A549 (cell line): ENCODE data around the gene DPEP3. TPM values are rescaled to one million over a fixed set of nuclear protein-coding genes. Genes with fewer than 3 reads are reported as not detected.

ENCODE experiments used
- ATAC-seq, 2 experiments: fragments of 200-7000 bp in 1 of 2; fragments of >200 bp in 1 of 2; cut with Nextera tagmentation in 1 of 2; cut with Tn5 transposase in 1 of 2; 3 replicates each; pipeline versions ENCODE4 v1.8.0 to v1.9.1; 2018 to 2020; ENCODE audit warnings: mild to moderate bottlenecking in 1 of 2, moderate library complexity in 1 of 2
- CTCF ChIA-PET: fragments of 300-600 bp; sonication (Branson Sonifier 250); formaldehyde crosslinking; extraction: SDS; loops from one replicate; lab custom pipeline; 2021; ENCODE audit warnings: antibody characterized with exemption, inconsistent platforms; lab: Yijun Ruan, JAX
- POLR2A ChIA-PET: fragments of 350-600 bp; formaldehyde crosslinking; extraction: SDS; loops from one replicate; lab custom pipeline; 2021; ENCODE audit warnings: antibody characterized with exemption, inconsistent platforms; lab: Yijun Ruan, JAX
- DNase-seq, 2 experiments: peaks; one replicate each; pipeline versions ENCODE4 v3.0.0 to v3.0.0-alpha.2; 2011 to 2016; ENCODE audit warnings: low read depth in 1 of 2, low spot score in 1 of 2
- FAIRE-seq: peaks from 2 replicates; lab custom pipeline; 2011; peaks lifted over from hg19 to GRCh38; lab: Jason Lieb, UNC
- H3K27ac ChIP-seq, 2 experiments: fragments of >200 bp; sonication (Bioruptor Twin); formaldehyde crosslinking; 3 replicates each; pipeline ENCODE4 v1.5.1; 2016 to 2017
- H3K4me1 ChIP-seq: fragments of >200 bp; sonication (Bioruptor Twin); formaldehyde crosslinking; 3 replicates; pipeline ENCODE4 v1.6.1; 2016
- H3K4me2 ChIP-seq: fragments of >200 bp; sonication (Bioruptor Twin); formaldehyde crosslinking; 3 replicates; pipeline ENCODE4 v1.6.1; 2016
- H3K4me3 ChIP-seq: fragments of >200 bp; sonication (Bioruptor Twin); formaldehyde crosslinking; 3 replicates; pipeline ENCODE4 v1.5.1; 2016
- H3K9me3 ChIP-seq: fragments of >200 bp; sonication (Bioruptor Twin); formaldehyde crosslinking; 3 replicates; pipeline ENCODE4 v1.6.1; 2016
- BHLHE40 ChIP-seq: IDR thresholded peaks from 2 replicates; pipeline ENCODE4 v1.6.1; 2012; ENCODE audit warnings: low read depth, low read length, inconsistent platforms
- CHD4 ChIP-seq: fragments of 200-600 bp; sonication (generic); IDR thresholded peaks from 2 replicates; pipeline ENCODE4 v1.6.1; 2016; ENCODE audit warnings: antibody characterized with exemption, mild to moderate bottlenecking, borderline replicate concordance
- EHF ChIP-seq: fragments of 250-450 bp; sonication (Bioruptor Pico); IDR thresholded peaks from 2 replicates; pipeline ENCODE4 v1.5.0; 2020; ENCODE audit warnings: mild to moderate bottlenecking
- HEYL ChIP-seq: fragments of 250-450 bp; sonication (Bioruptor Pico); IDR thresholded peaks from 2 replicates; pipeline ENCODE4 v1.8.0; 2021; ENCODE audit warnings: mild to moderate bottlenecking, moderate library complexity
- JUNB ChIP-seq: fragments of >200 bp; sonication (Bioruptor Twin); formaldehyde crosslinking; IDR thresholded peaks from 2 replicates; pipeline ENCODE4 v1.6.1; 2016
- KDM1A ChIP-seq: fragments of 200-600 bp; sonication (generic); IDR thresholded peaks from 2 replicates; pipeline ENCODE4 v1.6.1; 2016; ENCODE audit warnings: low read depth, mild to moderate bottlenecking
- MAZ ChIP-seq: fragments of 150-350 bp; IDR thresholded peaks from 2 replicates; pipeline ENCODE4 v1.6.1; 2014; ENCODE audit warnings: antibody characterized with exemption, low read depth, low read length, borderline replicate concordance
- MYC ChIP-seq: IDR thresholded peaks from 2 replicates; pipeline ENCODE4 v1.6.1; 2012; ENCODE audit warnings: mild to moderate bottlenecking, inconsistent platforms, low read length, improper control_type of control experiment, borderline replicate concordance
- NPAS2 ChIP-seq: fragments of 250-450 bp; sonication (Bioruptor Pico); IDR thresholded peaks from 2 replicates; pipeline ENCODE4 v1.8.0; 2022; ENCODE audit warnings: mild to moderate bottlenecking, moderate library complexity, borderline replicate concordance
- RAD21 ChIP-seq, 2 experiments: fragments of >200 bp in 1 of 2; sonication (Bioruptor Twin) in 1 of 2; formaldehyde crosslinking in 1 of 2; IDR thresholded peaks in 1 of 2; conservative IDR thresholded peaks in 1 of 2; 2 replicates in 1 of 2; 3 replicates in 1 of 2; pipeline ENCODE4 v1.6.1; 2012 to 2018; ENCODE audit warnings: inconsistent platforms in 1 of 2
- RFX5 ChIP-seq: fragments of 450-650 bp; IDR thresholded peaks from 2 replicates; pipeline ENCODE4 v1.7.1; 2014; ENCODE audit warnings: antibody characterized with exemption, mild to moderate bottlenecking, moderate library complexity
- WGBS: methylation state at CpG from one replicate; pipeline ENCODE4 v1.1.6; 2017; ENCODE audit errors: missing lambda C conversion rate; 5-methylcytosine and 5-hydroxymethylcytosine counted together
- polyA plus RNA-seq, 4 experiments: library from polyadenylated mRNA; depleted of rRNA in 3 of 4; stranded (reverse); fragments of >200 nt; fragmentation: RNase III in 1 of 4; extraction: RNeasy Plus Mini Kit Qiagen cat#74134 plus additional on column Dnase treatment in 1 of 4; gene quantifications; 2 replicates in 3 of 4; 3 replicates in 1 of 4; pipeline ENCODE4 v1.2.3, GENCODE V29; 2011 to 2017
- TF ChIP-seq, protein P1 (sequence below): fragments of 250-450 bp; sonication (Bioruptor Pico); IDR thresholded peaks from 2 replicates; pipeline ENCODE4 v1.5.0; 2021; ENCODE audit warnings: mild to moderate bottlenecking, moderate library complexity, borderline replicate concordance
- TF ChIP-seq, protein P2 (sequence below): fragments of 450-650 bp; IDR thresholded peaks from 2 replicates; pipeline ENCODE4 v1.6.1; 2014; ENCODE audit warnings: antibody characterized with exemption
- TF ChIP-seq, protein P3 (sequence below): IDR thresholded peaks from 2 replicates; pipeline ENCODE4 v1.6.1; 2012
- TF ChIP-seq, protein P4 (sequence below): fragments of 150-350 bp; IDR thresholded peaks from 2 replicates; pipeline ENCODE4 v1.6.1; 2014; ENCODE audit warnings: low read depth, mild to moderate bottlenecking, low read length
- TF ChIP-seq, protein P5 (sequence below): fragments of >200 bp; sonication (Bioruptor Twin); formaldehyde crosslinking; IDR thresholded peaks from 3 replicates; pipeline ENCODE4 v1.5.1; 2016

The DPEP3 gene
- polyA plus RNA-seq, 2 of the 4 experiments (the other 2 are of a cell fraction) = not detected

DNA sequence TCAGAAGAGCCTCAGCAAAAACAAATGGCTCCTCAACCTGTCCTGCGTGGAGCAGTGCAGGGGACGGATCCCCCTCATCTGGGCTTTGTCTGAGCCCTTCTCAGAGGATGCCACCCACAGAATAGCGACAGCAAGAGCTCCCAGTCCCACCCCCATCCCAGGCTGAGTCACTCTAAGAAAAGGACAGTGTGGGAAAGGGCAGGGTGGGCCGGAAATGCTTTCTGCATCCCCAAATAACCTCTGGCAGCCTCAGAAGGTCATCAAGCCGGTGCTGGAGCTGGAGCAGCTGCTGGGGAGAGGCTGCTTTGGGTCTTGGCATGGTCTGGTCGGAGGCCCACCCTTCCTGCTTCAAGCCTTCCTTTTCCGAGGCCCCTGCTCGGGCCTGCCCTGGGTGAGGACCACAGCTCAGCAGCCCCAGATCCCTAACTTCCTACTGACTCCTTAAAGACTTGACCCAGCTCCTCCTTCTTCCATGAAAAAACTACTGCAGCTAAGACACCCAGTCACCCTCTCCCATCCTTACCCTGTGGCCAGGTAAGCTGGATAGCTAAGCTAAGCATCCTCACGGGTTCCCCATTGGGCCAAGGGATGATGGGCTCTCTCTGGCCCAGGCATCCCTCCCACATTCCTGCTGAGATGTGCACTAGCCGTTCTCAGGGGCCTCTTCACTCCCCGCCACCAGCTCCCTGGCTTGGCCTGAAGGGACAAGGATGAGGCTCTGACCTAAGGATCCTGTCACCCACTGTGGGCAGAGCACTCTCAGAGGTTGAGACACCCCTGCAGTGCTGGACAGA lies 20.6 kb downstream of the DPEP3 start:
- ChIA-PET CTCF (interaction anchor here (1.0 to 1.9 kb wide), 7 partner anchors 10 to 143 kb away, joined by 3 to 6 read pairs (median 4); no protein-coding TSS in a partner anchor), POLR2A (no interaction called here)
- DNase-seq = no peak
- no peak for FAIRE-seq
- Histone ChIP-seq H3K4me3 (no peak overlapping the region), H3K4me2 (no peak overlapping the region), H3K9me3 (no peaks in the 10 kb centered on the region), H3K27ac (no peak overlapping the region), H3K4me1 (no peaks in the 10 kb centered on the region)
- 86% methylated on average over 11 of the region's 11 CpGs for WGBS
- no peak for TF ChIP-seq RAD21 (conservative IDR thresholded peaks at IDR 0.05 in 1 of 2, IDR thresholded peaks at IDR 0.05 in 1 of 2)
- TF ChIP-seq, protein P1, sequence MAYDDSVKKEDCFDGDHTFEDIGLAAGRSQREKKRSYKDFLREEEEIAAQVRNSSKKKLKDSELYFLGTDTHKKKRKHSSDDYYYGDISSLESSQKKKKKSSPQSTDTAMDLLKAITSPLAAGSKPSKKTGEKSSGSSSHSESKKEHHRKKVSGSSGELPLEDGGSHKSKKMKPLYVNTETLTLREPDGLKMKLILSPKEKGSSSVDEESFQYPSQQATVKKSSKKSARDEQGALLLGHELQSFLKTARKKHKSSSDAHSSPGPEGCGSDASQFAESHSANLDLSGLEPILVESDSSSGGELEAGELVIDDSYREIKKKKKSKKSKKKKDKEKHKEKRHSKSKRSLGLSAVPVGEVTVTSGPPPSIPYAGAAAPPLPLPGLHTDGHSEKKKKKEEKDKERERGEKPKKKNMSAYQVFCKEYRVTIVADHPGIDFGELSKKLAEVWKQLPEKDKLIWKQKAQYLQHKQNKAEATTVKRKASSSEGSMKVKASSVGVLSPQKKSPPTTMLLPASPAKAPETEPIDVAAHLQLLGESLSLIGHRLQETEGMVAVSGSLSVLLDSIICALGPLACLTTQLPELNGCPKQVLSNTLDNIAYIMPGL (CRISPR knock-in tag) = no peak
- TF ChIP-seq RFX5 = no peak
- TF ChIP-seq NPAS2 (CRISPR knock-in tag) = no peak
- no peak for TF ChIP-seq MAZ
- TF ChIP-seq, protein P2, sequence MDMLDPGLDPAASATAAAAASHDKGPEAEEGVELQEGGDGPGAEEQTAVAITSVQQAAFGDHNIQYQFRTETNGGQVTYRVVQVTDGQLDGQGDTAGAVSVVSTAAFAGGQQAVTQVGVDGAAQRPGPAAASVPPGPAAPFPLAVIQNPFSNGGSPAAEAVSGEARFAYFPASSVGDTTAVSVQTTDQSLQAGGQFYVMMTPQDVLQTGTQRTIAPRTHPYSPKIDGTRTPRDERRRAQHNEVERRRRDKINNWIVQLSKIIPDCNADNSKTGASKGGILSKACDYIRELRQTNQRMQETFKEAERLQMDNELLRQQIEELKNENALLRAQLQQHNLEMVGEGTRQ = no peak
- no peak for TF ChIP-seq KDM1A
- TF ChIP-seq HEYL (CRISPR knock-in tag) = no peak
- TF ChIP-seq CHD4 = no peak
- TF ChIP-seq, protein P3, sequence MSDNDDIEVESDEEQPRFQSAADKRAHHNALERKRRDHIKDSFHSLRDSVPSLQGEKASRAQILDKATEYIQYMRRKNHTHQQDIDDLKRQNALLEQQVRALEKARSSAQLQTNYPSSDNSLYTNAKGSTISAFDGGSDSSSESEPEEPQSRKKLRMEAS = no peak
- ATAC-seq = no peak; a peak in 1 of 6 replicates

DNA sequence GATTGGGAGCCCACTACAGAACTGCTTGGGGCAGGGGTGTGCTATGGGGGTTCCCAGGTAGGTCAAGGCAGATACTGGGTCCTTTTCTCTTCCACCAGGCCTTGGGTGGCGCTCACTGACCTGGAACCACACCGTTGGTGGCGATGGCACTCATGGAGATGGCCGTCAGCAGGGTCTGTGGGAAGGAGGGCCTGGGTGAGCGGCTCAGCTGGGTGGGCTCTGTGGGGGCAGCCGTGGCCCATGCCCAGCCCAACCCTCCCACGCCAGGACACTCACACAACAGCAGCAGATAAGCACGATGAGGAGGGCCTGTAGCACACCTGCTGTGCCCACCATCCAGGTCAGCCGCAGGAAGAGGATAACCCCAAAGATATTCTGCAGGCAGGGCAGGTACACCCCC lies 22.7 kb downstream of the DPEP3 start:
- ATAC-seq = no peak
- CTCF ChIA-PET = no interaction called here
- Histone ChIP-seq H3K9me3 (no peaks in the 10 kb centered on the region), H3K4me3 (no peak overlapping the region), H3K27ac (no peak overlapping the region), H3K4me1 (no peaks in the 10 kb centered on the region), H3K4me2 (no peak overlapping the region)
- 81% methylated on average over 3 of the region's 9 CpGs for WGBS
- no peak for DNase-seq
- FAIRE-seq = no peak
- TF ChIP-seq, protein P4, sequence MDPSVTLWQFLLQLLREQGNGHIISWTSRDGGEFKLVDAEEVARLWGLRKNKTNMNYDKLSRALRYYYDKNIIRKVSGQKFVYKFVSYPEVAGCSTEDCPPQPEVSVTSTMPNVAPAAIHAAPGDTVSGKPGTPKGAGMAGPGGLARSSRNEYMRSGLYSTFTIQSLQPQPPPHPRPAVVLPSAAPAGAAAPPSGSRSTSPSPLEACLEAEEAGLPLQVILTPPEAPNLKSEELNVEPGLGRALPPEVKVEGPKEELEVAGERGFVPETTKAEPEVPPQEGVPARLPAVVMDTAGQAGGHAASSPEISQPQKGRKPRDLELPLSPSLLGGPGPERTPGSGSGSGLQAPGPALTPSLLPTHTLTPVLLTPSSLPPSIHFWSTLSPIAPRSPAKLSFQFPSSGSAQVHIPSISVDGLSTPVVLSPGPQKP = no peak
- TF ChIP-seq, protein P2 = no peak
- no peak for TF ChIP-seq EHF (CRISPR knock-in tag)
- TF ChIP-seq MYC = no peak
- no peak for TF ChIP-seq BHLHE40
- no peak for TF ChIP-seq JUNB
- TF ChIP-seq, protein P5, sequence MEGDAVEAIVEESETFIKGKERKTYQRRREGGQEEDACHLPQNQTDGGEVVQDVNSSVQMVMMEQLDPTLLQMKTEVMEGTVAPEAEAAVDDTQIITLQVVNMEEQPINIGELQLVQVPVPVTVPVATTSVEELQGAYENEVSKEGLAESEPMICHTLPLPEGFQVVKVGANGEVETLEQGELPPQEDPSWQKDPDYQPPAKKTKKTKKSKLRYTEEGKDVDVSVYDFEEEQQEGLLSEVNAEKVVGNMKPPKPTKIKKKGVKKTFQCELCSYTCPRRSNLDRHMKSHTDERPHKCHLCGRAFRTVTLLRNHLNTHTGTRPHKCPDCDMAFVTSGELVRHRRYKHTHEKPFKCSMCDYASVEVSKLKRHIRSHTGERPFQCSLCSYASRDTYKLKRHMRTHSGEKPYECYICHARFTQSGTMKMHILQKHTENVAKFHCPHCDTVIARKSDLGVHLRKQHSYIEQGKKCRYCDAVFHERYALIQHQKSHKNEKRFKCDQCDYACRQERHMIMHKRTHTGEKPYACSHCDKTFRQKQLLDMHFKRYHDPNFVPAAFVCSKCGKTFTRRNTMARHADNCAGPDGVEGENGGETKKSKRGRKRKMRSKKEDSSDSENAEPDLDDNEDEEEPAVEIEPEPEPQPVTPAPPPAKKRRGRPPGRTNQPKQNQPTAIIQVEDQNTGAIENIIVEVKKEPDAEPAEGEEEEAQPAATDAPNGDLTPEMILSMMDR = no peak
- POLR2A ChIA-PET = no interaction called here
